ENCODE measurements around the gene NAGK.
"Not testable (repeated sequence)": the region's sequence is repeated elsewhere in the genome, so short reads cannot be mapped to it uniquely, and the experiment has no call there.

The NAGK gene

DNA sequence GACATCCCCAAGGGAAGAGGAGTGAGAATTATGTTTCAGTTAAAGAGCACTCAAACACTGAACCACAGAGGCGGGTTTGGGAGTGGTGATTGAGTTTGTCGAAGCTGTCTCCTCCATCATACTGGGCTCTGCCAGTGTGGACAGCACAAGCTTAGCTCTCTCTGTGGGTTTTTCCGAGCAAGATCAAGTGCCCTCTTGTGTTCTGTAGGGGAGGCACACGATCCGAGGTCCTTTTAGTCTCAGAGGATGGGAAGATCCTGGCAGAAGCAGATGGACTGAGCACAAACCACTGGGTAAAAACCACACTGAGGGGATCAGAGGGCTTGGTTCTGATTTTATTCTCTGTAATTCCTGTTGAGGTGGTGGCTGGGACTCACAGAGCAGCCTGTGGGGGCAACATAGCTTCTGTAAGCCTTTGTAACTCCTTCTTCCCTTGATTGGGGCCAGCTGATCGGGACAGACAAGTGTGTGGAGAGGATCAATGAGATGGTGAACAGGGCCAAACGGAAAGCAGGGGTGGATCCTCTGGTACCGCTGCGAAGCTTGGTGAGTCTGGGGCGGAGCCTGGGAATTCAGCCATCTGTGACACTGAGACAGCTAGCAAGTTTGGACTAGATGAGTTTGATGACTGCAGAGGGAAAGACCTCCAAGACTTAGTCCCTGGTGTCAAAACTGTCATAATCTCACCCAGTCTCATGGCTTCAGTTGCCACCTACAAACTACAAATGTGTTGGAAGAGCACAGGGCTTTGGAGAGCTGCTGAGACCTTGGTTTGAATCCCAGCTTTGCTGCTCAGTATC lies 2.0 kb downstream of the NAGK start:
- DNase-seq = peak; percentile 18

GRCh38 chr2:71071681-71072398 lies 3.4 kb downstream of the NAGK start:
- no peak for DNase-seq

DNA sequence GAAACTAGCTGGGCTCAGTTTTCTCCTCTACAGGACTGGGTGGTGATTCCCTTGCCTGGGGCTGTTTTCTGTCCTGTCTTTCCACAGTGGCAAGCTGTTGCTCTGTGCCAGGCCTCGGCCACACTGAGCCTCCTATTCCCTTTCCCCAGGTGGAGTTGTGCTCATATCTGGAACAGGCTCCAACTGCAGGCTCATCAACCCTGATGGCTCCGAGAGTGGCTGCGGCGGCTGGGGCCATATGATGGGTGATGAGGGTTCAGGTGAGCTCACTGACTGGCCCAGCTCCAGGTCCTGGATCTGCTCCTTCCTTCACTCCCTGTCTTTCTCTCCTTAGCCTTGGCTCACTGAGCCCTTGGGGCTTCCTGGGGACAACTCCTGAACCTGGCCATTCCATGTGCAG lies 4.0 kb downstream of the NAGK start:
- DNase-seq = no peak

DNA sequence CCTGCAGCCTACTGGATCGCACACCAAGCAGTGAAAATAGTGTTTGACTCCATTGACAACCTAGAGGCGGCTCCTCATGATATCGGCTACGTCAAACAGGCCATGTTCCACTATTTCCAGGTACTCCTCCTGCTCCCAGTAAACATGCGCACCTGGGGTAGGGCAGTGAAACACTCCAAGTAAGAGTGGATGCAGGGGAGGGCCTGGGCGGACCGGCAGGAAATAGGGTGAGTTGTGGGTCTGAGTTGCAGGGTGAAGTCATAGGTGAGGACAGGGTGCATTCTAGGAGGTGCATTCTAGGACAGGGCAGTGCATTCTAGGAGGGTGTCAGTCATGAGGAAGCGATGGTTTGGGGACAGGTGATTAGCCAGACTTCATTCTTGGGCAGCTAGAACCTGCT lies 5.0 kb downstream of the NAGK start:
- DNase-seq = no peak

GRCh38 chr2:71074893-71075395 lies 6.5 kb downstream of the NAGK start:
- DNase-seq = no peak

- DNase-seq = peak; percentile 67
Observed at GRCh38 chr2:71078624-71079023, 10.2 kb downstream of the NAGK start.

DNA sequence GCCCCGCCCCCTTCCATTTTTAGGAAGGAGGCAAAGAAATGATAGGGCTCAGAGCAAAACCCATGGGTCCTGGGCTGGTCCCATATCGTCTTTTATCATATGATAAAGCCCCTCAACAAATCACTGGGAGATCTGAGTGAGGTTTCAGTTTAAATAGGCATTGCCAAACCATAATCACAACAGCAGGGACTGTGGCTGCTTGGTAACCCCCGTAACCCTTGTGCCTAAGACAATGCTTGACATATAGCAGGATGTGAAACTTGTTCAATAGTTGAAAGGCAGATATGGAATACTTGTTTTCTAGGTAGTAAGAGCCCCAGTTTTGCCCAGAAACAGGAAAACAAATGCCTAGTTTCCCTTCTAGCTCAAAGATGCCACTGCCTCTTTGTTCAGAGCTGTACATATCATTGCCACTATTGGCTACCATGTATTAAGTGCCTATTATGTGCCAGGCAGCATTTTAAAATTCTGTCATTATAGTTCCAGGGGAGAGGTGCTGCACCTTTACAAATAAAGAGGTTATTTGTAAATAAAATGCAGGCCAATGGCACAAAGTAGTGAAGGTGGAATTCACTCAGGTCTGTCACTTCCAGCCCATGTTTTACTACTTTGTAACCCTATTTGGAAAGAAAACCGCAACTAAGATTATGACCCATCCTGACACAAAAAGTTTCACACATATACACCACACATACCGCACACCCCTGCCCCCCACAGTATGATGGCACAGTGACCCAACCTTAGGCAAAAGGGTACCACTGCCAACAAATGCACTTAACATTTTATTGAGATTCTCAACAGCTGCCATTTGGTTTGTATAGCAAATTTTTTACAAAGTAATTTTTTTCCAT lies 14.2 kb downstream of the NAGK start:
- DNase-seq = no peak

DNA sequence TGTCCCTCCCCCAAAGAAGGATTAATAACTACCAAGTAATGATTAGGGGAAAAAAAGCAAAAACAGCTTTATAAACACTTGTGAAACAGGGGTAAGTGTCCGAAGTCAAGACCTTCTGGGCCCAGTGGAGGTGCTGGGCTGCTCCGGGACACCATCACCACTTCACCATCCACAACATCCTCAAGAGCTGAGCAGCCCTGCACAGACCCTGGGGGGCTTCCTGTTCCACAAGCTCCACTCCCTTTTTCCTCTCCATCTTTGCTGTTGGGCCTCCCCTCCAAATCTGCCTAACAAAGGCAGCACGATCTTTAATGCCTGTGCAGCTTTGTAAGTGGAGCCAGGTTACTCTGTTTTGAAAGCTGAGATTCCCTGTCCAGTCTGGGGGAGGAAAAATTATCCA lies 14.8 kb downstream of the NAGK start:
- not testable (repeated sequence) for DNase-seq

DNA sequence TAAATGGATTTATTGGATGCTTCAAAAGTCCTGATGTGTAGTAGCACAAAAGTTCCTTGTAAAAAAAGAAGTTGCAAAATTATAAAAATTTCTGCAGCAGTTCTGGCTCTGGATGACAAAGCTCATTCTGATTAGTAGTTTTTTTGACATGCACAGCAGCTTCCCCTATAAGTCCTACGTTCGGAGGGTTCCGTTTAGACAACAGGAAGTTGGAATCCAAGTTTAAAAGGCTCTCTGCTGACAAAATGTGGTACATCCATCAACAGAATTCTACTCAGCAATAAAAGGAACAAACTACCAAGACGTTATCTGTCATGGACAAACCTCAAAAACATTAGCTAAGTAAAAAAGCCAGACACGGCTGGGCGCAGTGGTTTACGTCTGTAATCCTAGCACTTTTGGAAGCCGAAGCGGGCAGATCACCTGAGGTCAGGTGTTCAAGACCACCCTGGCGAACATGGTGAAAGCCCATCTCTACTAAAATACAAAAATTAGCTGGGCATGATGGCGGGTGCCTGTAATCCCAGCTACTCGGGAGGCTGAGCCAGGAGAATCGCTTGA lies 15.4 kb downstream of the NAGK start:
- DNase-seq = not testable (repeated sequence)

DNA sequence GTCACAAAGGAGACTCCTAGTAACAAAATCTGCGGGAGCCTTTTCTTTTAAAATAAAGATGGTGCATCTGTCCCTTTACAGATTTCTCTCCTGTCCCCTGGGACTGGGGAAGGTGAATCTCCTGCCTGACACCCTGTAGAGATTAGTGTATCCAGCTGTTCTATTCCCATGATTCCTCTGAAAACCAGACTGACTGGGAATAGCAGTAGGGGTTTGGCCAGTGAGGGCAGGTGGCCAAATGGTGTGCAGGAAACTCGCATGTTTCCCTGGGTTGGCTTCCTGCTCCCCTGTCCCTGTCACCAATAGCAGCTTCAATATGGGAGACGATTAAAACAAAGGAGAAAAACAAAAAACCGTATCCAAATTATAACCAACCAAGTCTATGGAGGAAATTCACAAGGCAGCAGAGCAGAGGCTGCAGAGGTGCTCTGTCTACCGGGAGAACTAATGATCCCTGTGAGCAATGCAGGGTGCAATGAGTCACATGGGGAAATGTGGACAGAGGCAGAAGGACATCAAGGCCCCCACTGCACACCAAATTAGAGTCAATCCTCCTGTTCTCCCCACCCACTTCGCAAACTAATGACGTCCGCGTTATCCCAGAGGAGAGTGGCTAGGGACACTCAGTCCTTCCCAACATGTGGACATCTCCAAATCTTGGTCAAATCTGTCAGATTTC lies 17.0 kb downstream of the NAGK start:
- DNase-seq = peak; percentile 22

- DNase-seq = not testable (repeated sequence)
Observed at GRCh38 chr2:71089475-71089874, 21.0 kb downstream of the NAGK start.

DNA sequence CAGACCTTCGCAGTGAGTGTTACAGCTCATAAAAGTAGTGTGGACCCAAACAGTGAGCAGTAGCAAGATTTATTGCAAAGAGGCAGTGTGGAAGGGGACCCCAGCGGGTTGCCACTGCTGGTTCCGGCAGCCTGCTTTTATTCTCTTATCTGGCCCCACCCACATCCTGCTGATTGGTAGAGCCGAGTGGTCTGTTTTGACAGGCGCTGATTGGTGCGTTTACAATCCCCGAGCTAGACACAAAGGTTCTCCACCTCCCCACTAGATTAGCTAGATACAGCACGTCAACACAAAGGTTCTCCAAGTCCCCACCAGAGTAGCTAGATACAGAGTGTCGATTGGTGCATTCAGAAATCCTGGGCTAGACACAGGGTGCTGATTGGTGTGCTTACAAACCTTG lies 23.4 kb downstream of the NAGK start:
- not testable (repeated sequence) for DNase-seq

- DNase-seq = not testable (repeated sequence)
Observed at GRCh38 chr2:71092491-71093260, 24.2 kb downstream of the NAGK start.

GRCh38 chr2:71100195-71100964 lies 31.9 kb downstream of the NAGK start:
- peak; percentile 41 for DNase-seq

GRCh38 chr2:71101656-71102055 lies 33.2 kb downstream of the NAGK start:
- no peak for DNase-seq

GRCh38 chr2:71102981-71103681 lies 34.7 kb downstream of the NAGK start:
- no peak for DNase-seq

GRCh38 chr2:71103809-71104208 lies 35.4 kb downstream of the NAGK start:
- no peak for DNase-seq

DNA sequence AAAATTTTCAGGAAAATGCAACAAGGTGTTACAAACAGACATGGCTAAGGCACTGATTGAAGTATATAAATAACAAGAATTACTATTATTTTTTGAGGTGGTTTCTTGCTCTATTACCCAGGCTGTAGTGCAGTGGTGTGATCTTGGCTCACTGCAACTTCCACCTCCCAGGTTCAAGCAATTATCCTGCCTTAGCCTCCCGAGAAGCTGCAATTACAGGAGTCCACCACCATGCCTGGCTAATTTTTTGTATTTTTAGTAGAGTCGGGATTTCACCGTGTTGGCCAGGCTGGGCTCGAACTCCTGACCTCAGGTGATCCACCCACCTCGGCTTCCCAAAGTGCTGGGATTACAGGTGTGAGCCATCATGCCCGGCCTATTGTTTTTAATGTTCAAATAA lies 38.0 kb downstream of the NAGK start:
- DNase-seq = not testable (repeated sequence)

DNA sequence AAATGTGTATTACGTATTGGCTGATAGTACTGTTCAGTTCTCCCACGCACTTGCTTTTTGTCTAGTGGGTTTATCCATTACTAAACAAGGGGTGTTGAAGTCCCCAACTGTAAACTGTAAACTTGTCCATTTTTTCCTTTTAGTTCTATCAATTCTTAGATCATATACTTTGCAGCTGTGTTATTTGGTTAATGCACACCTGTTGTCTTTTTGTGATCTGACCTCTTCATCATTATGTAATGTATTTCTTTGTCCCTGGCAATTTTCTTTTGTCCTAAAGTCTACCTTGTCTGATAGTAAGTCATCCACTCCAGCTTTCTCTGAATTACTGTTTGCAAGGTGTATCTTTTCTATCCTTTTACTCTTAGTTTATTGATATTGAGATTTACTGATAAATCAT lies 39.6 kb downstream of the NAGK start:
- DNase-seq = no peak

GRCh38 chr2:71113843-71114242 lies 45.4 kb downstream of the NAGK start:
- DNase-seq = no peak
